PC-3 (cell line): ENCODE measurements around the gene PAX1. TPM values are rescaled to one million over a fixed set of nuclear protein-coding genes. Genes with fewer than 3 reads are reported as not detected.

Source experiments
- ATAC-seq: fragments of 200-7000 bp; cut with Tn5 transposase; 2 replicates; pipeline ENCODE4 v1.9.1; 2020; ENCODE audit warnings: mild to moderate bottlenecking, moderate library complexity
- BruUV-seq: library from RNA; stranded (reverse); fragments of 400-500 nt; replicated peaks from 2 replicates; lab custom pipeline; 2021; lab: Mats Ljungman, UMichigan
- CTCF ChIA-PET: fragments of 300-600 bp; sonication (Branson Sonifier 250); formaldehyde crosslinking; loops from one replicate; lab custom pipeline; 2022; ENCODE audit warnings: antibody characterized with exemption; lab: Charles Lee
- POLR2A ChIA-PET: fragments of 300-600 bp; sonication (Branson Sonifier 250); formaldehyde crosslinking; loops from one replicate; lab custom pipeline; 2022; ENCODE audit warnings: antibody characterized with exemption; ENCODE audit not compliant: unreplicated experiment; lab: Charles Lee
- DNase-seq: peaks from one replicate; pipeline ENCODE4 v3.0.0-alpha.2; 2015
- H2AFZ ChIP-seq: fragments of 300-600 bp; sonication (generic); 2 replicates; pipeline ENCODE4 v1.6.0; 2016; ENCODE audit warnings: antibody characterized with exemption, low read length
- H3F3A ChIP-seq: fragments of 300-600 bp; sonication (generic); one replicate; pipeline ENCODE4 v1.6.0; 2017; ENCODE audit warnings: antibody characterized with exemption, low read length, control low read depth, mild to moderate bottlenecking; ENCODE audit not compliant: unreplicated experiment
- H3K27ac ChIP-seq: fragments of 300-600 bp; sonication (generic); 2 replicates; pipeline ENCODE4 v1.5.1; 2016; ENCODE audit warnings: mild to moderate bottlenecking, low read length
- H3K27me3 ChIP-seq: fragments of 300-600 bp; sonication (generic); 2 replicates; pipeline ENCODE4 v1.6.1; 2016; ENCODE audit warnings: low read length, mixed read lengths
- H3K36me3 ChIP-seq: fragments of 300-600 bp; sonication (generic); 2 replicates; pipeline ENCODE4 v1.6.1; 2016; ENCODE audit warnings: low read depth, mixed run types, low read length, mixed read lengths
- H3K4me1 ChIP-seq: fragments of 300-600 bp; sonication (generic); 2 replicates; pipeline ENCODE4 v1.5.1; 2016; ENCODE audit warnings: low read length; ENCODE audit not compliant: insufficient read depth
- H3K4me2 ChIP-seq: fragments of 300-600 bp; sonication (generic); 2 replicates; pipeline ENCODE4 v1.6.0; 2016; ENCODE audit warnings: low read length
- H3K4me3 ChIP-seq: fragments of 300-600 bp; sonication (generic); 2 replicates; pipeline ENCODE4 v1.5.1; 2016; ENCODE audit warnings: mild to moderate bottlenecking, low read length, mixed read lengths
- H3K79me2 ChIP-seq: fragments of 300-600 bp; sonication (generic); 2 replicates; pipeline ENCODE4 v1.6.1; 2017; ENCODE audit warnings: low read length, mixed read lengths
- H3K9ac ChIP-seq: fragments of 300-600 bp; sonication (generic); 2 replicates; pipeline ENCODE4 v1.6.0; 2016; ENCODE audit warnings: mild to moderate bottlenecking, low read length
- H3K9me2 ChIP-seq: fragments of 300-600 bp; sonication (generic); replicated peaks from 2 replicates; pipeline ENCODE4 v1.6.1; 2016; ENCODE audit warnings: mixed run types, low read length, mixed read lengths
- H3K9me3 ChIP-seq: fragments of 300-600 bp; sonication (generic); 2 replicates; pipeline ENCODE4 v1.6.1; 2016; ENCODE audit warnings: low read length, mixed read lengths
- H4K20me1 ChIP-seq: fragments of 300-600 bp; sonication (generic); 2 replicates; pipeline ENCODE4 v1.6.1; 2016; ENCODE audit warnings: low read length, mixed read lengths
- CTCF ChIP-seq: fragments of 300-600 bp; sonication (generic); conservative IDR thresholded peaks from 2 replicates; pipeline ENCODE4 v1.5.1; 2017; ENCODE audit warnings: antibody characterized with exemption, low read depth, mild to moderate bottlenecking, low read length
- EZH2 ChIP-seq: fragments of 300-600 bp; sonication (generic); IDR thresholded peaks from one replicate; pipeline ENCODE4 v1.6.1; 2017; ENCODE audit warnings: antibody characterized with exemption, mild to moderate bottlenecking, low read length; ENCODE audit not compliant: unreplicated experiment
- EZH2phosphoT487 ChIP-seq: fragments of 300-600 bp; sonication (generic); IDR thresholded peaks from 2 replicates; pipeline ENCODE4 v1.6.1; 2018; ENCODE audit warnings: mild to moderate bottlenecking, antibody characterized with exemption, low read length, borderline replicate concordance
- intact Hi-C: fragments of 100-400 bp; cut with micrococcal nuclease; formaldehyde crosslinking; loops from 2 replicates; pipeline ENCODE4 v1.9.0; 2023
- total RNA-seq: library from RNA; depleted of rRNA; stranded (reverse); fragments of >200 nt; gene quantifications from 2 replicates; pipeline ENCODE4 v1.2.3, GENCODE V29; 2014

Gene PAX1
- total RNA-seq, 1 experiment from 2014 or later: not detected

GRCh38 chr20:21670126-21670525 is 35.3 kb upstream of the PAX1 start:
- Histone ChIP-seq H3K36me3 (no peaks in the 10 kb centered on the region), H3K27ac (no peak overlapping the region), H3K4me2 (no peak overlapping the region), H3K4me3 (no peak overlapping the region), H3K79me2 (no peaks in the 10 kb centered on the region), H3K9me2 (no peaks in the 10 kb centered on the region), H3F3A (no peaks in the 10 kb centered on the region), H3K9ac (no peak overlapping the region), H3K4me1 (no peaks in the 10 kb centered on the region), H3K9me3 (no peaks in the 10 kb centered on the region), H2AFZ (no peak overlapping the region), H4K20me1 (no peaks in the 10 kb centered on the region), H3K27me3 (peaks cover 19% of the 10 kb centered on the region)
- CTCF ChIA-PET: no interaction called here
- DNase-seq (no peak), ATAC-seq (no peak)
- BruUV-seq: no TSS peak
- TF ChIP-seq CTCF: no peak
- TF ChIP-seq EZH2: no peak
- TF ChIP-seq EZH2phosphoT487: no peak
- POLR2A ChIA-PET: no interaction called here
- intact Hi-C loops: no loop called here

DNA sequence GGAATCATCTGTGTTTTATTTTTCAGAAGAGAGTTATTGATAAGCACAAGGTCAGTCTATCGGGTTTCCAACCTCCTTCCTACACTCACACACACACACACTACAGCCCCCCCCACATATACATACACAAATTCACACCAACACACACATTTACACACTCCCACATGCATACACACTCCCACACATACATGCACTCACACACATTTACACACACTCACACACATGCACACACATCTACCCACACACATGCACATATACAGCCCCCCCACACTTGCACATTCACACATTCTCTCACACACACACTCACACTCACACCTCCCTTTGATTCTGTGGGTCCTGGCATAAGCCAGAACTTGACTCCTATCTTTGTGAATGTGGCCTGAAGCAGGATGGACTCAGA is 34.5 kb upstream of the PAX1 start:
- no peak for ATAC-seq
- BruUV-seq: no TSS peak
- Histone ChIP-seq H3K27ac (no peak overlapping the region), H3K9me3 (no peaks in the 10 kb centered on the region), H4K20me1 (no peaks in the 10 kb centered on the region), H3K9me2 (no peaks in the 10 kb centered on the region), H3K9ac (no peak overlapping the region), H3K4me1 (no peaks in the 10 kb centered on the region), H3K27me3 (peaks cover 19% of the 10 kb centered on the region), H3K36me3 (no peaks in the 10 kb centered on the region), H3F3A (no peaks in the 10 kb centered on the region), H3K79me2 (no peaks in the 10 kb centered on the region), H2AFZ (no peak overlapping the region), H3K4me3 (no peak overlapping the region), H3K4me2 (no peak overlapping the region)
- DNase-seq: no peak
- TF ChIP-seq EZH2phosphoT487 (no peak), EZH2 (no peak), CTCF (no peak)
- POLR2A ChIA-PET: no interaction called here
- CTCF ChIA-PET: no interaction called here
- intact Hi-C loops: no loop called here

DNA sequence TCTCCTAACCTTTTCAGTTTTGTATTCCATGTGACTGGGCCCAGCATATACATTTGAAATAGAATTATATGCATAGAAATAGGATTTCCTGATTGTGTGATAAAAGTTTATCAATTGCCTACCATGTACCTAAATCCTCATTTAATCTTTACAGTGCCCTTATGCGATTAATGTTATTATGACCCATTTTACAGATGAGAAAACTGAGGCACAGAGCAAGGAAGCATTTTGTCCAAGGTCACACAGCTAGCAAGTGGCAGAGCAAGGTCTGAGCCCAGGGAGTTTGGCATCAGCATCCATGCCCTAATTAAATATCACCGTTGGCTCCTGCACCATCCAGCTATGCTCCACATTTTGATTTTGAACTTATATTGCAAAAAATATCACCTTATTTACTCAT is 28.2 kb upstream of the PAX1 start:
- H3K79me2 ChIP-seq: no peaks in the 10 kb centered on the region
- no peaks in the 10 kb centered on the region for H3F3A ChIP-seq
- H4K20me1 ChIP-seq: no peaks in the 10 kb centered on the region
- peaks cover 29% of the 10 kb centered on the region for H3K27me3 ChIP-seq
- TF ChIP-seq EZH2phosphoT487 (no peak), EZH2 (no peak), CTCF (no peak)
- no peak overlapping the region for H3K4me3 ChIP-seq
- H3K4me2 ChIP-seq: no peak overlapping the region
- no peaks in the 10 kb centered on the region for H3K9me3 ChIP-seq
- intact Hi-C loops: no loop called here
- no peak overlapping the region for H3K9ac ChIP-seq
- BruUV-seq: no TSS peak
- no peaks in the 10 kb centered on the region for H3K4me1 ChIP-seq
- ATAC-seq (no peak), DNase-seq (no peak)
- no peaks in the 10 kb centered on the region for H3K36me3 ChIP-seq
- H2AFZ ChIP-seq: no peak overlapping the region
- ChIA-PET CTCF (no interaction called here), POLR2A (no interaction called here)
- no peak overlapping the region for H3K27ac ChIP-seq
- no peaks in the 10 kb centered on the region for H3K9me2 ChIP-seq
